NCI-H774 (cell line): ENCODE results near the gene NTF3.
A peak's percentile ranks its signal among the peaks of the same experiment; 100 is the strongest.

Experiments
- DNase-seq: peaks from one replicate; lab custom pipeline; 2025; lab: John Stamatoyannopoulos, UW

NTF3 gene

DNA sequence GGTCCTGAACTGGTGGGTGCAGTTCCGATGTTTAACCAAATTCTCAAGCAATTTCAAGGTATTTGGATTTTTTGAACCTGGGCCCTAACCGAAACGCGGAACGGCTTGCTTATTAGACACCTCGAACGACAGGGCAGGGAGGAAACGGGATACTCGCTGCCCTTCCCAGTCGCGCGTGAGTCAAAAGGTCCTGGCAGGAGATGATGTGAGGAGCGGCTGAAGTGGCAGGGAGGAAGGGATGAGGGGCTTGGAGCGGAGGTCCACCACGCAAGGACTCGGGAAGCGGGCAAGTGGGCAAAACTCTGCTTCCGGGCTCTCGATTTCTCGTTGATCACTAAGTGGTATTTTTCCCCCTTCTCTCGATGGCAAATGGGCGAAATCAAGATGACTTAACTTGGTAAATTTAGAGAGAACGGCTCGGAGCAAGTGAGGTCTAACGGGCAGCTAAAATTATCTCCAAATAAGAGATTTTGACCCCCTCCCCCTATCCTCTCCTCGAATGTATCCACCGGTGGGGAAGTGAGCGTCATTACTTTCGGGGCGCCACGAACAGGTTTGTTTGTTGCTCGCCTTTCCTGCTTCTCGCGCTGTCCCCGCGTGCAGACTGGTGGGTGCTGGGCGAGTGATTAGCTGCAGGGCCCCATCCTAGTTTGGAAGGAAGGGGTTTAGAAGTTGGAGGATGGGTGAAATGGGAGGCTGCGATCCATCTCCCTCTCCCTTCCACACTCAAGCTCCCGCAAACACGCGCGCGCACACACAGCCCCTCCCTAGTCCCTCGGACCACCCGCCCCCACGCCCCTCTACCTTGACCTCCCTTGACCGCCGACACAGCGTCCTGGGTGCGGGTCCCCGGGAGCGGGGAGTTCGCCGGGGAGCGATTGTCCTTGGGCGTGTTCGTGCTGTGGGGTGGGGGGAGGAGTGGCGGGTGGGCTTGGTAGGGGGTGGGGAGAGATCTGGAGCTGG lies 986 bp upstream of the NTF3 start:
- DNase-seq, result no peak

DNA sequence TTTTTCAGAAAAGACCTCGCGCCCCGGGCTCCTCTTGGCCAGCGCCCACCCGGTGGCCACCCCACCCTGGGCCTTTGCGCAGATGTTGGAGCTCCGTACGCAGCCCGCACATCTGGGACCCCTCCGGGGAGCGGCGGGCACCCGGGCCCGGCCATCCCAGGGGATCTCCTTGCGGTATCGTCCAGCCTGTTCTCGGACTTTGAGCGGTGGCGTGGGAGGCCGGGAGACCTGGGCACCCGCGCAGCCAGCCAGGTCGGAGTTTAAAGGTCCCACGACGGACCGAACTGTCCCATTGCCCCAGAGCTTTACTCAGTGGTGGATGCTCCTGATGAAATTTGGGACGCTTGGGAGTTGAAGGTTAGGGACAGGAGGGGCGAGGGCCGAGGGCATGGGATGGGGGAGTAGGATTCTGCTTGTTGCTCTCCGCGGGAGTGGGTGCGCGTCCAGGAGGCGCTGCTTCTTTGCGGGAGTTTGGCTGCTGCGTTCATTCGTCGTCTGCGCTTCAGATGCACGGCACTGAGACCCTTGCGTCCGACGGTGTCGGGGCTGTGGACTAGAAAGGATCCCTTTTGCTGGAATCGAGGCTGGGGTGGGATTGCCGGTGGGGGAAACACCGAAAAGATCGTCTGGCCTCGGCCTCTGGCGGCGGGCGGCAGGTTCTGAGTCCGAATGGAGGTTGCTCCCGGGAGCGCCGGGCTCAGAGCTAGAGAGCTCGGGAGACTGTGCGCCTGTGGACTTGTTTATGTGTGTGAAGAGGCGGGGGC lies 1.4 kb downstream of the NTF3 start:
- no peak for DNase-seq

DNA sequence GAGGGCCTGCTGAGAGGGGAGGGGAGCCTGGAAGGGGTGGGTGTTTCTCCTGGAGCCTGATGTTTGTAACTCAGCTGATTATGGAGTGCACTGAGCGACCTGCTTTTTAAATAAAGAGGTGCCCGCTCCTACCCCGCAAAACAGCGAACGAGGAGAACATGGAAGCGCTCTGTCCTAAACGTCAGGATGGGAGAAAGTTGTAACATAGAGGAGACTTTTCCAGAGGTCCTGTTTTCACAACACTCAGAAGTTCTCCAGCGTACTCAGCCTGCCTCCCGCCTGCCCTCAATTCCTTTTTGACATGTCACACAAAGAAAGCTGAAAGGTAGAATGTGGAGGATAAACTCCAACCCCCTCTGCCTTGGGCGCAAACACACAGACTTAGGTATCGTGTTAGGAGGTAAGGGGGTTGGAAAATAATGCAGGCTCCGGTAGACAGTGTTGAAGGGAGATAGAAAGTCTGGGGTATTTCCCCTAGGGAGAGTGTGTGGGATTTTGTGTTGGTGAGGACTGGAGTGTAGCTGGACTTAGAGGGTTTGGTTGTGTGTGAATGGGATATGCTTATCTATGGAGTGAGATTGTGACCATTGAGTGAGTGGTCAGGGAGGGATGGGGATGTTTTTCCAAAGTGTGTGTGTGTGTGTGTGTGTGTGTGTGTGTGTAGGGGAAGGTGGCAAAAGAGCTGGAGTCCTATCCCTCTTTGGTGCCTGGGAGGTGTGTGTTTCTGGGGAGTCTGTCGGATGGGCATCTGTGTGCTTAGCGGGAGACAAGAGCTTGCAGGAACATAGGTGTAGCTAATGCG lies 2.1 kb downstream of the NTF3 start:
- no peak for DNase-seq

DNA sequence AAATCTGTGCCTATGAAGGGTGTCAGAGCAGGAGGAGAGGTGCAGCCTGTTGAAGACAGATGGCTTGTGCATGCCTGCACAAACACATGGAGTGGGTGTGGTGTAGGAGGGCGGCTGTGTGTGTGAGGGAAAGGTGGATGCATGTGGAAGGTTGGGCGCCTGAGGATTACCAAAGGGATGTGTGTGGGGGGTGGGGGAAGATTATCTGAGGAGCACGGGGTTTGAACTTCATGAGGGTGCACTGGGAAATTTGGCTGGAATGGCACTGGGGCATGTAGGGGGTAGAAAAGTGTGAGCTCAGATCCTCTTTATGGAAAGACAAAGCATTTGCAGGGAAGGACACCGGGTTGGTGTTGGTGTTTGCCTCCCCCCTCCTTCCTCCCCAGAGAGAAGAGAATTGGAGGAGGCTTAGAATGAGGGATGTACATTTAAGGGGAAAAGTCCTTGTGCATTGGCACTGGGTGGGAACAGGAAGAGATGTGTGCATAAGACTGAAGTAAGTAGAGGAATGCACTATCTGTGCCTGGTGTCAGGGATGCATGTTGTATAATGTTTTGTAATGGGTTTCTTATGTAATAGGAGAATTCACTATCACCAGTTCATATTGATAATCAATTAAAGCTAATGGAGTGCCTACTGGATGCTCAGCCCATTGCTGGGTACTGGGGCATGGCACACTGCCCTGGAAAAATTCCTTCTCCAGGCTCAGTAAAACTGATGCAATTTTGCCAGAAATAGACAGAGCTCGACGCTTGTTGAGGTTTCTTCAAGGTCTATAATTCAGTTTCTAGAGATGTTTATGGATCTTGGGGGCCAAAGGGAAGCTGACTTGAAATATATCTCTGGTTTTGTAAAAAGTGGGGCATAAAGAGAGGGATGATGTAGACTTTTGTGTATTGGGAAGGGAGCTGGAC lies 3.0 kb downstream of the NTF3 start:
- no peak for DNase-seq

DNA sequence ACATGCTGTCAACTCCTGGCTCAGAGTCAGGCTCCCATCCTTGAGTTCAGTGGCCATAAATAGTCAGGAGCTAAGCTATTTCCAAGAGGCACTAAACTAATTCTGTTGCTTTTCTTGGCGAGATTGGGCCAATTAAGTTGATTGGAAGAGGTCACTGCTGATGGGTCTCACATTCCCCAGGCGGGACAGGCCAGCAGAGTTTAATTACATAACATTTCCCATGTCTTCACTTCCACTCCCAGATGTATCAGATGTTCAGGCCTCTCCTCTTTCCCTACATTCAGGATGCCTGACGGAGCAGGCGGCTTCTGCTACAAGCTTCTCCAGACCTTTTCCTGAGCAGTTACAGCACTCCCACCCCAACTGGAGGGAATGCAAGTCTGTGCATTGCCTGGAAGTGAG lies 5.3 kb downstream of the NTF3 start:
- DNase-seq, result no peak

DNA sequence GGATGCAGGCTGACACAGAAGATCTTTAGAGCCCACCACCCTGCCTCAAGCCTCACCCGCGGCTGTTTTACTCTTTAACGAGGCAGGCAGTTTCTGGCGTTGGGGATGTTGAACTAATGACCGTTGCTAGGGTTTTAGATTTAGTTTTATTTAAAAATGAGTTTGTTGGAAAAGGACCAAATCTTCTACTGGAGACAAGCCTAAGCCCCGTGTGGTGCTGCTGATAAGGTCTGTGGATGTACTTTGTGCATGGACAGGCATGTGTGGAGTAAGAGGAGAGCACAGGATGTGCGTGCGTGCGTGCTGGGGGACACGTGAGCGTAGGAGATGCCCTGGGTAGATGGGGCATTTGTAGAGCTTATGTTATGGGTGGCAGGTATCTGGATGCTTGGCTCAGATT lies 5.7 kb downstream of the NTF3 start:
- no peak for DNase-seq

DNA sequence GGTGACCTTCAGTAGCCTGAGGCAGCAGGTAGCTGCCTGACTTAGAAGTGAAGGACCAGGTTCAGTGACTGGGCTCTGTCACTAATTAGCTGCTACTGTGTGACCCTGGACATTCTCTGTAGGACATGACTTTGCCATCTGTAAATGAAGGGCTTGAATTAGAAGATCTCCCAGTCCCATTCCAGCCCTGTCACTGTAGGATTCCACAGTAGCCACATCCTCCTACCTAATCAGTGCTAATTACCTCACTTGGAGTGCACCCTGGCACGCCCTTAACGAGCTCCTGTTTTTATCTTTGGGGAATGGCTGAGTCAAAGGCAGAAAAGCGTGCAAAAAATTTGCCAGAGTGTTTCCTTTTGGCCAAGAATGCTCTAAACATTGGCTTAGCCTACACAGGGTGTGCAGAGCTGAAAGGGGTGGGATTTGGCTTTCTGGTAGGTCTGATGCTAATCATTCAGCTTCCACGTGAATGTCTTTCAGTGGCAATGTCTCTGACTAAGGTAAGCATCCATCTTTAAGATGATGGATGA lies 6.8 kb downstream of the NTF3 start:
- DNase-seq, result no peak

DNA sequence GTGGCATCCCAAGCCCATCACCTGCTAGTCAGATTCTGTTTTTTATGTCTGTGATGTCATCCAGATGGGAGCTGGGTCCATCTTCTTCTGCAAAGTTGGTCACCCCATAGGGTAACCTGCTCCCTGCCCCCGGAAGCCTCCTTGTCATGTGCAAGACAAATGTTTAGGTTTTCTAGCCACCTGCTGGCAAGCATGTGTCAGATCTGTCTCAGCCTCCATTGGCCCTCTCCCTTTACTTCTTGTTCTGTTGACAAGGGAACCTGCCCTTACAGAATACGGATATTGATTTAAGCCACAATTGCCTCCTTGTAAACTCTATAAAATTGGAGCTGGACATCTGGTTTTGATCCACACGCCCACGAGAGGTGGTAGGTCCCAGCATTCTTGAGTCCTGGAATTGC lies 7.5 kb downstream of the NTF3 start:
- DNase-seq, result no peak

DNA sequence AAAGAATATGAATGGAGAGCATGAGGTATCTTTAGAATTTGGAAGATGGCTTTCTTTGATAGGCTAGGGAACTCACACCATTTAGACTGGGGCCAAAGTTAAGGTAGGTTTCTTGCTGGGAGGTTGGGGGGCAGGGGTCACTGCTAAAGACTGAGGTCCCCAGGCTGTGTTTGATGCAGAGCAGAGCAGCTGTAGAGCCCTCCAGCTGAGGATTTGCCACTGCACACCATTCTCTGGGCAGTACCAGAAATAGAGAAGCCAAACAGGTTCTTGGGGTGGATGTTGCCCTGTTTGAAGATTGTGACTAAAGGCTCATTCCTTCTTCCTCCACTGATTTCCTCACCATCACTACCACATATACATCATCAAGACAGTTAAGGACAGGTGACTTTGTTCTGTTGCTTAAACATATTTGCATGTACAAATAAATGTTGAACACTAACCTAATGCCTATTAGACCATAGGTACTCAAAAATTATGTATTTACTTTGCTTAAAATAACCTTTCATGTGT lies 7.9 kb downstream of the NTF3 start:
- no peak for DNase-seq

DNA sequence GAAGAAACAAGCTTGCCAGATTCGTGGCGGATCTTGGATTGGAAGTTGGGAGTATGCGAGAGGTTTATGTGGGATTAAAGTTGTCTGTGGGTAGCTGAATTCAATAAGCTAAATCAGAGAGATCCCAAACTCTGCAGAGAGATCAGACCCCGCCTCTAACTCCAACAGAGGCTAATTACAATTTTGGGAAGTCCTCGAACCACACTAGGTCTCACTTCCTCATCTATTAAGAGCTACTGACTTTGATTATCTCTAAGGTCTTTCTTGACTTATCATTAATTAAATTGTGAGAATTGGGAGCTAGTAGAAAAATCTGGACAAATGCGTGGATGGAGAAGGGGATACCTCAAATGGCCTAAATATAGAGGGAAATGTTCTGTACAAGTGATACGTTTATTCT lies 9.1 kb downstream of the NTF3 start:
- no peak for DNase-seq

DNA sequence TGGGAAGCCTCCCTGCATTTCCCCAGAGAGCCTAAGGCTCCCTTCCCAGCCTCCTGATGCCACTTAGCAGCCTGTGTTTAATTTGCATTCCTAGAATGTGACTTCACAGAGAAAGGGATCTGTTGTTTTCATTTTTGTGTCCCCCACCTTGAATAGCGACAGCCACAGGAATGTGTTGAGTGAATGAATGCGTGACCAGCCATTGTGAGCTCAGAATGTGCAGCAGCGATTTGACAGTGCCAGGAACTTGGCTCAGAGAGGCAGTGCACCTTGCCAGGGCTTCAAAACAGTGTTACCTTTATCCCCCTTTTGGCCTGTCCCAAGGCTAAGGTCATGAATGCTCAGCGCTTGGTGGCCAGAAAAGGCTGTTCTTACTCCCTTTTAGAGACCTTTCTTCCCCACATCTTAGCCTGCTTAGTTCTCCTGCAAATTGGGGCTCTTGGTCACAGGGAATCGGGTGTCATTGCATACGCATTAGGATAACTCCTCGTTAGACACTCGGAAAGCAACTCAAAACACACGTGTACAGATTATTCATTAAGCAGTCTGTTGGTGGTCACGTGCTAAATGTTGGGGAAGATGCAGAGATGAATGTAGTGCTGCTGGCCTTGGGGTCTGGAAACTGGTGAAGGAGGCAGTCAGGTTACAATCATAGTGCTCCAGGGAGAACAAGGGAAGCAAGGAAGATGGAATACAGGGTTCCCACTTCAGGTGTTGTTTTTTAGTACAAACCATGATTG lies 9.8 kb downstream of the NTF3 start:
- no peak for DNase-seq

DNA sequence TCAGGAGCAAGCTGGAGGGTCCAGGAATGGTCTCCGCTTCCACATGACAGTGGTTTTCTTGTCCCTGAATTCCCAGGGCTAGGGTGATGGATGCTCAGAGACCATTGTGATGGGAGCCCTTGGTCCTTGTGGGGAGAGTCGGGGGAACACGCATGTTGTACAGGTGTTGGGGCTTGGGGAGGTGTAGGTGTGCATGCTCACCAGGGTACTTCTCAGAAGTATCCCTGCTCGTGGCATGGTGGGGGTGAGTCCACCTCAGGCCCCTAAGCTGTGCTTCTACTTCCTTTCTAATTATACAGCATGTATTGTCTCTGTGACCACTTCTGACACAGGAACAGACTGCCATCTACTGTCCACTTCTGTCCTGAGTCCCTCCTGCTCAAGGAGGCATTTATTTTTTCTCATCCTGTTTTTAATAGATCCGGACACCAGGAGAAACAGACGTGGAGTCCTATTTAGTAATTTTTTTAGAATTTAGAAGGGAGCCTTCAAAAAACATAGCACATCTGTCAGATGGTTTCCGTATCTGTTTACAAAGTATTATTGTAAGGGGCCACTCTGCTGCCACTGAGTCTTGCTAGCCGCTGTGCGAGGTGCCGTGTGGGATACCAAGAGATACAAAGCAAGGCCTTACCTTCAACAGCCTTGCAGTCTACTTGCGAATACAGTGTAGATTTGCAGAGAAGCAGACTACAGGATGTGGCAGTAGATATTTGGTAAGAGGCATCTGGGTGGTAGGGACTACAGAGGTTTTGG lies 10.5 kb downstream of the NTF3 start:
- DNase-seq, result peak; percentile 55

DNA sequence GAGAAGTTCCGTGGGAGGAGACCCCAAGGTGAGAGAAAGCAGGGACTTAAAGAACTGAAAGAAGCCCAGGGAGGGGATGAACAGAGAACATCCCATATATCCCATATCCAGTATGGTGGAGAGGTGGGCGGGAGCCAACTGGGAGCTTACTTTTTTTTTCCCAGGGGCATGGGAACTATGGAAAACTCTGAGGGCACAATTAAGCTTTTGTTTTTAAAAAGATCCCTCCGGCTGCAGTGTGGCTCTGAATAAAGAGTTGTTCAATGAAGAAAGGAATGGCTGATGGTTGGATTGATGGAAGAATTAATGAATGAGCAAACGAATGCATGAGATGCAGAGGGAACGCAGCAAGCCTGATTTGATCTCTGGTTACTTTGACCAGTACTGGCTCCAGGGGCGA lies 12.6 kb downstream of the NTF3 start:
- no peak for DNase-seq

DNA sequence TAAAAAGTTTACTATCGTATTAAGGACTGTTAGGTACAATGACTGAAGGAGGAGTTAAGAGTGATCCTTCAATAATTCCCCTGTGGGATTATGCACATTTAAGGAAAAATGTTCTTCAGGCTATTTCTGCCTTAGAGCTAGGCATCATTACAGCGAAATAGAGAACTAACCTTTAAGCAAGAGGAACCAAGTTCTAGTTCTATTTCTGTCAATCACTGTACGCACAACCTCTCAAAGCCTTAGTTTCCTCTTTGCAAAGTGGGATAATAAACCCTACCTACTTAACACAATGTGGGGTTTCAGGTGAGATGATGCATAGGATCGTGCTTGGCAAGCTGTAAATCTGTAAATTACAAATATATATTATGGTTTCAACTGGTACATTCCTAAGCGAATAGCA lies 15.4 kb downstream of the NTF3 start:
- no peak for DNase-seq

DNA sequence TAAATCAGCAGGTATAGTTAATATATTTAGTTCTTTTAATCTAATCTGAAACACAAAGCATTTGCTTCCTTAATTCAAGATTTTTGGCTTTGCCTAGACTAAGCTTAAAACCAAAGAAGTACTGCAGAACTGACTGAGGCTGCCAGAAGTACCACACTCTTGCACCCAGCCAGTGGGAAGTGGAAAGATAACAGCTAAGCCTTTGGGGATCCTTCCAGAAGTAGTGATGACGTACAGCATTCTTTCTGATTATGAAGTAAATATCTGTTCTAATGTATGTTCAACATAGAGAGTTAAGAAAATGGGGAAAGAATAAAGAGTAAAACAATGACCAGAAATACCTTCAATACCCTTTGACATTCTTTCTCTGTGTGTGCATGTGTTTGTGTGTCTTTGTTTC lies 19.3 kb downstream of the NTF3 start:
- DNase-seq, result no peak

DNA sequence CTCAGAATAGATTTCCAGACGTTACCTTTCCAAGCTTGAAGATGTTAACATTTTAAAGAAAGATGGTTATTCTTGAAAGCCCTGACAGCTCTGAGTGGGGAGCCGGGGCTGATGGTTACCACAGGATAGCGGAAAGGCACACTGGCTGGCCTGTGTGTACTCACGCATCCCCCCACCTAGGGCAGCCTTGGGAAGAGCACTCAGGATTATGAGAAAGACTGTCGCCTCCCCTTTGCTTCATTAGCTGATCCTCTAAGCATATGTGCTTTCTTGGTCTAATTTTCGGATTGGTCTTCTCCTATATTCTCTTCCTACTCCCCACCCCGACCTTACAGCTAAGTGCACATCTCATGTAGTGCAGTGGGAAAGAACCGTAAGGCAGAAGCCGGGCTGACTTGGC lies 20.7 kb downstream of the NTF3 start:
- DNase-seq, result no peak

DNA sequence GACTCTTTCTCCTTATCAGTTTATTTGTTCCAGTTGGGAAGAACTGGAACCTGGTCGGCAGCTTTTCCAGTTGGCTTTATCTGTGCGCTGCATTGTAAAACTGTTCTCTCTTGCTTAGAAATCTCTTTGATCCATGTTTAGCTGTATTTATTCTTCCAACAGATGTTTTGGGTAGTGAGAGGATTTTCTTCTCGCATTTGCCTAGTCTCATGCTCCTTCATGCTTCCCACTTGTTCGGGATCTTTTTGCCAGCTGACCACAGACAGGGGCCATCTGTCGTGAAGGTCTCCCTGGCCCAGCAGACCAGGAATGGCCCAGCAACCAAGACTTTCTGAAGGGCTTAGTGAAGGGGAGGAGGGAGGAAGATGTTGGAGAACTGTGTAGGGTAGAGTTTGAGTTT lies 21.6 kb downstream of the NTF3 start:
- DNase-seq, result no peak

DNA sequence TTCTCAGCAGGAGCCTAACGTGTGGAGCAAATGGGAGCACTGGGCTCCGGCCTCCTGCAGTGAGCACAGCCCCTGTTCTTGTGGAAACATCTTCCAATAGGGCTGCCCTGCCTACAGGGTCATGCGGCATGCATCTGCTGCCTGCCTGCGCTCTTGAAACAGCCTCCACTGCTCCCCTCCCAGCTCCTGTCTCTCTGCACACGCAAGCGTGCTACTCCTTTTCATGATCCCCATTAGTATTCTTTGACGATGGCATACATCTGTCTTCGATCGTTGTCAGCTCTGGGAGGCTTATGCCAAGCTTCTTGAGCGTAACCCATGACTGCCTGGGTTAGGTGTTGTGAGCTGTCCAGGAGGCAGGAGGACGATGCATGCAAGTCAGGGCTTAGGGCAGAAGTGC lies 23.1 kb downstream of the NTF3 start:
- DNase-seq, result no peak

DNA sequence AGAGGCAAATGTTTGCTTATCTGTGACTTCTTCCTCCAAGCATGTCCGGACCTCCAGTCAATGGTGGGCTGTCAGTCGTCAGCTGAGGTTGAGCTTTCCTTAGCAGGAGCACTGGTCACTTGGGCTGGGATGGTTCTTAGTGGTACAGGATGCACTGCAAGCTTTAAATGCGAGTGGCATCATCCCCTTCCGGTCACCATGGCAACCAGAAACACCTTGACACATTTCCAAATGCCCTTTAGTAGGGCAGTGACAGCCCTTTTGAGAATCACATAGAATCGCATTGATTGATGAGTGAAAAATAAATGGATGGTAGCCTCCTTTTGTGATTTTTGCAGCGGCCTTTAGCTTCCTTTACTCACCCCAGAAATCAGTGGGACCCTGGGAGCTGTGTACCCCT lies 24.1 kb downstream of the NTF3 start:
- DNase-seq, result no peak

DNA sequence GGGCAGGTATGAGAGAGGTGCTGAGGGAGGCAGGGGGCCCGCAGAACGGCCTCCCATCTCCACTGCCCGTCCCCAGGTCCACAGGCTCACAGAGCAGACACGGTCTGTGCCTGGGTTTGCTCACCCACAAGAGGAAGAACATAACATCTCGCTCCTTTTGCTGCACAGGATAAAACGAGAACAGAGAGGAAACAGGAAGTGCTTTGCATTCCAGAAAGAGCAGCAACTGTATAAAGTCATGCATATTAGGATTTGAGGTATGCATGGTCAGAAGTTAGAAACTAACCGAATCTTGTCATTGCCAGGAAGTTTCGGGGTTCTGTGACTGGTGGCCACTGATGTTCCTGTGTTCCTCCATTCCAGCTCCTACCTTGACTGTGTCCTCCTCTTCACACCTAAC lies 25.0 kb downstream of the NTF3 start:
- no peak for DNase-seq
